Left hindlimb (tissue), 1 donor: ENCODE measurements around the gene ELOA2.
"Not testable (repeated sequence)": the region's sequence is repeated elsewhere in the genome, so short reads cannot be mapped to it uniquely, and the experiment has no call there.

Experiments used
- DNase-seq: peaks from one replicate; pipeline ENCODE4 v3.0.0-alpha.2; 2018

The ELOA2 gene

GRCh38 chr18:47035156-47035671 lies at the start of gene ELOA2:
Gene ELOA2, minus strand, starts transcription at chr18:47035621. Its CDS starts 357 bp downstream, at chr18:47035264.
- DNase-seq, result no peak

GRCh38 chr18:47081578-47081977 lies 46.2 kb upstream of the ELOA2 start:
- DNase-seq, result no peak

- DNase-seq, result no peak
Observed at GRCh38 chr18:47080872-47081271, 45.5 kb upstream of the ELOA2 start.

- no peak for DNase-seq
Observed at GRCh38 chr18:47077111-47077510, 41.7 kb upstream of the ELOA2 start.

- DNase-seq, result no peak
Observed at GRCh38 chr18:47075098-47075883, 39.9 kb upstream of the ELOA2 start.

GRCh38 chr18:47067648-47068047 lies 32.2 kb upstream of the ELOA2 start:
- DNase-seq, result no peak

GRCh38 chr18:47063096-47063495 lies 27.7 kb upstream of the ELOA2 start:
- DNase-seq, result no peak

- no peak for DNase-seq
Observed at GRCh38 chr18:47062471-47062870, 27.1 kb upstream of the ELOA2 start.

GRCh38 chr18:47054369-47054768 lies 18.9 kb upstream of the ELOA2 start:
- no peak for DNase-seq

- no peak for DNase-seq
Observed at GRCh38 chr18:47050468-47050867, 15.0 kb upstream of the ELOA2 start.

- DNase-seq, result no peak
Observed at GRCh38 chr18:47040982-47041381, 5.6 kb upstream of the ELOA2 start.

- no peak for DNase-seq
Observed at GRCh38 chr18:47036927-47037578, 1.6 kb upstream of the ELOA2 start.

- no peak for DNase-seq
Observed at GRCh38 chr18:47036298-47036874, 965 bp upstream of the ELOA2 start.

- not testable (repeated sequence) for DNase-seq
Observed at GRCh38 chr18:47034591-47034990, 830 bp downstream of the ELOA2 start.

- DNase-seq, result no peak
Observed at GRCh38 chr18:47032945-47033344, 2.5 kb downstream of the ELOA2 start.

GRCh38 chr18:47030887-47031286 lies 4.5 kb downstream of the ELOA2 start:
- not testable (repeated sequence) for DNase-seq

- DNase-seq, result not testable (repeated sequence)
Observed at GRCh38 chr18:47029684-47030353, 5.6 kb downstream of the ELOA2 start.

- not testable (repeated sequence) for DNase-seq
Observed at GRCh38 chr18:47028738-47029137, 6.7 kb downstream of the ELOA2 start.

- not testable (repeated sequence) for DNase-seq
Observed at GRCh38 chr18:47025557-47026174, 9.8 kb downstream of the ELOA2 start.

- DNase-seq, result not testable (repeated sequence)
Observed at GRCh38 chr18:47023769-47024465, 11.5 kb downstream of the ELOA2 start.

GRCh38 chr18:47022821-47023220 lies 12.6 kb downstream of the ELOA2 start:
- not testable (repeated sequence) for DNase-seq

GRCh38 chr18:47020757-47021156 lies 14.7 kb downstream of the ELOA2 start:
- not testable (repeated sequence) for DNase-seq
